Activated naive CD8-positive, alpha-beta T cell (primary cell): ENCODE measurements around the gene XRRA1.
"Not testable (repeated sequence)": the region's sequence is repeated elsewhere in the genome, so short reads cannot be mapped to it uniquely, and the experiment has no call there.

ENCODE experiments used
- H3K27ac Mint-ChIP-seq: one replicate; pipeline ENCODE4 v1.8.0; 2021; ENCODE audit warnings: mixed read lengths
- H3K27me3 Mint-ChIP-seq: one replicate; pipeline ENCODE4 v1.8.0; 2021; ENCODE audit warnings: mixed read lengths
- H3K36me3 Mint-ChIP-seq: one replicate; pipeline ENCODE4 v1.8.0; 2021; ENCODE audit warnings: mixed read lengths
- H3K4me1 Mint-ChIP-seq: one replicate; pipeline ENCODE4 v1.8.0; 2021; ENCODE audit warnings: low read depth, mixed read lengths
- H3K4me3 Mint-ChIP-seq: one replicate; pipeline ENCODE4 v1.8.0; 2021; ENCODE audit warnings: mild to moderate bottlenecking, mixed read lengths
- H3K9me3 Mint-ChIP-seq: one replicate; pipeline ENCODE4 v1.8.0; 2021; ENCODE audit warnings: low read depth, mixed read lengths

The XRRA1 gene

DNA sequence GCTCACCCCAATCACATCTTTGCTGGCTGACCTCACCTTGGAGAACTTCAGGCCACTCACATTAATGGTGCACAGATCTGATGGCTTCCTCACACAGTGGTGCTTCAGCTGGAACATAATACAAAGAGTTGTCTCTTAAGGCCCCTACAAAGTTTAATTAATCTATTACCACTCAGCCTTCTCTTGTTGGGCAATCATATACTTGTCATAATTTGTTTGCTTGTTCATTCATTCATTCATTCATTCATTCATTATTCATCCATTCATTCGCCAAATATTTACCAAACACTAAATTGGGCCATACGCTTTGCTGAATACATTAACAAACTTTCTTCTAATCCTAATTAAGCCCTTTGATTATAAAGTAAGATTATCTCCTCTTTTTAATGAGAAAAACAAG is 15.1 kb downstream of the XRRA1 start:
- H3K4me1 Mint-ChIP-seq = no peaks in the 10 kb centered on the region
- no peaks in the 10 kb centered on the region for H3K27me3 Mint-ChIP-seq
- no peak overlapping the region for H3K4me3 Mint-ChIP-seq
- H3K9me3 Mint-ChIP-seq = no peaks in the 10 kb centered on the region
- peaks cover 15% of the 10 kb centered on the region for H3K36me3 Mint-ChIP-seq
- no peak overlapping the region for H3K27ac Mint-ChIP-seq

- Mint-ChIP-seq H3K27ac (no peak overlapping the region), H3K4me3 (no peak overlapping the region), H3K9me3 (no peaks in the 10 kb centered on the region), H3K4me1 (no peaks in the 10 kb centered on the region), H3K27me3 (no peaks in the 10 kb centered on the region), H3K36me3 (peaks cover 15% of the 10 kb centered on the region)
Observed at GRCh38 chr11:74932797-74933196, 16.1 kb downstream of the XRRA1 start.

DNA sequence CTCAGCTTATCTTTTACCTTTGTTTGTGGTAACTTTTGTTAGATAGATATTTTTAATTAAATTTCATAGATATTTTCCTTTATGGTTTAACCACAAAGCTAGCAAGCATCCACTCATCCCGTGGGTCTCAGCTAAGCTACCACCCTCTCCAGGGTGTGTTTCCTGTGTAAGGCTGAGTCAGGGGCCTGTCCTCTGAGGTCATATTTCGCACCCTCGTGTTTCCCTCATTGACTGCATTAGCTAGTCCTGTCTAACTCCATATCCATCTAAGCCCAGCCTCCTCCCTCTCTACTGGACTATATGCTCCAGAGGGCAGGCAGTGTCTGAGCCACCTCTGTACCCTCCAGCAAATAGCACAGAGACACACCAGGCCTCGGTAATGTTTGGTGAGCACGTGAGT is 16.7 kb downstream of the XRRA1 start:
- Mint-ChIP-seq H3K9me3 (no peaks in the 10 kb centered on the region), H3K27ac (no peak overlapping the region), H3K36me3 (peaks cover 15% of the 10 kb centered on the region), H3K4me3 (no peak overlapping the region), H3K4me1 (no peaks in the 10 kb centered on the region), H3K27me3 (no peaks in the 10 kb centered on the region)

GRCh38 chr11:74929431-74930363 is 19.2 kb downstream of the XRRA1 start:
- no peaks in the 10 kb centered on the region for H3K27me3 Mint-ChIP-seq
- H3K27ac Mint-ChIP-seq = no peak overlapping the region
- no peaks in the 10 kb centered on the region for H3K4me1 Mint-ChIP-seq
- peaks cover 9% of the 10 kb centered on the region for H3K36me3 Mint-ChIP-seq
- no peaks in the 10 kb centered on the region for H3K9me3 Mint-ChIP-seq
- H3K4me3 Mint-ChIP-seq = no peak overlapping the region

GRCh38 chr11:74927496-74927895 is 21.4 kb downstream of the XRRA1 start:
- H3K27ac Mint-ChIP-seq = no peak overlapping the region
- no peak overlapping the region for H3K4me3 Mint-ChIP-seq

GRCh38 chr11:74926304-74927030 is 22.4 kb downstream of the XRRA1 start:
- H3K4me1 Mint-ChIP-seq = no peaks in the 10 kb centered on the region
- no peak overlapping the region for H3K27ac Mint-ChIP-seq

More at GRCh38 chr11:74927496-74927895, 21.4 kb downstream of the XRRA1 start:
- H3K9me3 Mint-ChIP-seq = no peaks in the 10 kb centered on the region
- no peaks in the 10 kb centered on the region for H3K27me3 Mint-ChIP-seq
- H3K4me1 Mint-ChIP-seq = no peaks in the 10 kb centered on the region
- peaks cover 7% of the 10 kb centered on the region for H3K36me3 Mint-ChIP-seq

DNA sequence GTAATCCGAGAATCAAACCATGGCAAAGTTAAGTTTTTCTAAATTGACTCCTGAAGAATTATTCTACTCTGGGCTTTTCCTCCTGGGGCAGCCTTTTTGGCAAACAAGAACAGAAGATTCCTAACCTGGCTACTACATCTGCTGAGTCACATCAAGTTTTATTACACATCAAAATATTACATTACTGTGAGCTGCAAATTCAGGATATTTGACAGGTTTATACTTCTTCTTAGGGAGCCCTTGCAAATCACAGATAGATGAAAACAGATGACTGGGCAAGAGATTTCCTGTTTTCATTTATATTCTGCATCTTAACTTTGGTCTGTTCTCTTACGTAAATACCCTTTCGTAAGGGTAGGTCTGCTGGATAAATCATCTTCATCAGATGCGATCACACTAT is 23.6 kb downstream of the XRRA1 start:
- Mint-ChIP-seq H3K27me3 (no peaks in the 10 kb centered on the region), H3K9me3 (no peaks in the 10 kb centered on the region), H3K4me3 (no peak overlapping the region), H3K27ac (peak overlapping the region; percentile 28), H3K36me3 (peaks cover 19% of the 10 kb centered on the region), H3K4me1 (no peaks in the 10 kb centered on the region)

More at GRCh38 chr11:74926304-74927030, 22.4 kb downstream of the XRRA1 start:
- H3K36me3 Mint-ChIP-seq = peaks cover 13% of the 10 kb centered on the region
- no peaks in the 10 kb centered on the region for H3K27me3 Mint-ChIP-seq
- no peak overlapping the region for H3K4me3 Mint-ChIP-seq
- H3K9me3 Mint-ChIP-seq = no peaks in the 10 kb centered on the region

DNA sequence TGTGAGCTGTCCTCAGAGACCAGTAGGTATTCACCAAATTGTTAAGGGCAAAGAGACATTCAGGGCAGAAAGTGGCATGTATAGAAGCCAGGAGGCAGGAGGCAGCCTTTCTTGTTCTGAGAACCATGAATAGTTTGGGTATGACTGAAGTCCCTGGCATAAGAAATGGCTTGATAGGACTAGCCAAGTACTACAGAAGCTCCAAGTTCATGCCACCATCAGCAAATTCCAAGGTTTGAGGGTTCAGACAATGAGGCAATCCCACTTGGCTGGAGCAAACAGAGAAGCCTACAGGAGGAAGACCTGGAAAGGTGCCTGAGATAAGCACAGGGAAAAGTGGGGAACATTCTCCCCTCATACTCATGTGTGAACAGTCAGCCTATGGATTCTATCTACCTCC is 25.8 kb downstream of the XRRA1 start:
- Mint-ChIP-seq H3K27ac (no peak overlapping the region), H3K27me3 (no peaks in the 10 kb centered on the region), H3K4me1 (no peaks in the 10 kb centered on the region), H3K36me3 (peaks cover 28% of the 10 kb centered on the region), H3K4me3 (no peak overlapping the region), H3K9me3 (no peaks in the 10 kb centered on the region)

DNA sequence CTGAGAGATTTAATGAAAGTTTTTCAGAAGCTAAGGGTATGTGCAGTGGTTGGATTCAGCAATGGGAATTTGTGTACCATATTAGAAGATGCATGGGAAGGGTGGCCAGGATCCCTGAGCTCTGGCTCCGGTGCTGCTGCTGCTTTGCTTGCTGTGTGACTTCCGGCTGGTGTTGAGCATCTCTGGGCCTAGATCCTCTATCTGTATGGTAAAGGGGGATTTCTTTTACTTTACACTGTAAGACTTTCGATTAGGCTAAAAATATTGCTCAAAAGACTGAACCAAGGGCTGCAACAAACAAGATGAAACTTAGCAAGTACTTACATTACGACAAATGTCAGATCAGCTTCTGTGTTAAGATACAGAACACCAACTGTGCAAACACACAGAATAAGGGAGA is 39.1 kb downstream of the XRRA1 start:
- no peaks in the 10 kb centered on the region for H3K4me1 Mint-ChIP-seq
- no peak overlapping the region for H3K4me3 Mint-ChIP-seq
- peaks cover 32% of the 10 kb centered on the region for H3K36me3 Mint-ChIP-seq

DNA sequence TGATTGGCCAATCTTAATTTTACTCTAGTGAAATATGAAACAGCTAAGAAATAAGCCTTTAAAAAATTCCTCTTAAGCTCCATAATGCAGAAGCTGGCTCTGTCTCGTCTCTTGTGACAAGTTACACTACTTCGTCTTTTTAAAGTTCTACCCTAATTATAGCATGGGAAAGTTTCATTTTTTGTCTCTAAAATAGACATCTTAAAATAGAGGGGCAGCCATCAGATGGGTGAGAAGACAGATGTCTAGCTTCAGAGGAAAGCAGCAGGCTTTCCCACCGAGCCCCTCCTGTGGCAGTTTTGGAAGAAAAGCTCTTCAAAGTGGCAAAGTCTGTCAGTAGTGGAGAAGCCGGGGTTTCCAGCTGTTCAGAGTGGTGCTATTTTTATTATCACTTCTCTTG is 39.5 kb downstream of the XRRA1 start:
- Mint-ChIP-seq H3K27ac (no peak overlapping the region), H3K4me3 (no peak overlapping the region), H3K4me1 (no peaks in the 10 kb centered on the region), H3K27me3 (no peaks in the 10 kb centered on the region), H3K9me3 (no peaks in the 10 kb centered on the region), H3K36me3 (peaks cover 28% of the 10 kb centered on the region)

More for the DNA sequence above, 39.1 kb downstream of the XRRA1 start:
- H3K9me3 Mint-ChIP-seq = no peaks in the 10 kb centered on the region
- H3K27me3 Mint-ChIP-seq = no peaks in the 10 kb centered on the region
- H3K27ac Mint-ChIP-seq = no peak overlapping the region

DNA sequence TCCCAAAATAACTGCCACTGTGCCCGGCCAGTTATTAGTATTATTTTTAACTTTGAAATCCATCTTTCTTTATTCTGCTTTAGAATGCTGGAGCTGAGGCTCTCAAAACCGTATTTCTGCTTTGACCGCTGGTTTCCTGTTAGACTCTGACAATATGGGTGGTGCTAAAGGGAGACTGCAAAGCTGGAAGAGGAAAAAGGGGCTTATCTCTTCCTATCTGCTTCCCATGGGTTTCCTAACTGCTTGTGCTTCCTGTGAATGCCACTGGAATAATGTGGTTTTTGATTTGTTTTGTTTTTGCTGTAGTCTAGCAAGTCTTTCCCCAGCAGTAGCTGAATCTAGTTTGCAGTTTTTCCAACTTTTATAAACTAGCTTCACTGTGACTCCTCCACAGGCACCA is 43.6 kb downstream of the XRRA1 start:
- peak overlapping the region; percentile 23 for H3K27ac Mint-ChIP-seq

GRCh38 chr11:74902342-74902741 is 46.5 kb downstream of the XRRA1 start:
- H3K27ac Mint-ChIP-seq = no peak overlapping the region
- H3K4me1 Mint-ChIP-seq = no peaks in the 10 kb centered on the region
- H3K27me3 Mint-ChIP-seq = no peaks in the 10 kb centered on the region
- H3K4me3 Mint-ChIP-seq = no peak overlapping the region
- H3K36me3 Mint-ChIP-seq = peaks cover 47% of the 10 kb centered on the region
- peaks cover 41% of the 10 kb centered on the region for H3K9me3 Mint-ChIP-seq

More for the DNA sequence above, 43.6 kb downstream of the XRRA1 start:
- Mint-ChIP-seq H3K9me3 (peaks cover 22% of the 10 kb centered on the region), H3K27me3 (no peaks in the 10 kb centered on the region), H3K4me1 (no peaks in the 10 kb centered on the region), H3K36me3 (peaks cover 36% of the 10 kb centered on the region), H3K4me3 (no peak overlapping the region)

- Mint-ChIP-seq H3K27ac (no peak overlapping the region), H3K27me3 (no peaks in the 10 kb centered on the region), H3K4me3 (no peak overlapping the region), H3K9me3 (peaks cover 46% of the 10 kb centered on the region), H3K4me1 (no peaks in the 10 kb centered on the region), H3K36me3 (peaks cover 58% of the 10 kb centered on the region)
Observed at GRCh38 chr11:74896311-74896710, 52.6 kb downstream of the XRRA1 start.

- Mint-ChIP-seq H3K4me3 (no peak overlapping the region), H3K9me3 (peaks cover 39% of the 10 kb centered on the region), H3K27ac (no peak overlapping the region), H3K4me1 (no peaks in the 10 kb centered on the region), H3K27me3 (no peaks in the 10 kb centered on the region), H3K36me3 (peaks cover 51% of the 10 kb centered on the region)
Observed at GRCh38 chr11:74895340-74896116, 53.4 kb downstream of the XRRA1 start.

DNA sequence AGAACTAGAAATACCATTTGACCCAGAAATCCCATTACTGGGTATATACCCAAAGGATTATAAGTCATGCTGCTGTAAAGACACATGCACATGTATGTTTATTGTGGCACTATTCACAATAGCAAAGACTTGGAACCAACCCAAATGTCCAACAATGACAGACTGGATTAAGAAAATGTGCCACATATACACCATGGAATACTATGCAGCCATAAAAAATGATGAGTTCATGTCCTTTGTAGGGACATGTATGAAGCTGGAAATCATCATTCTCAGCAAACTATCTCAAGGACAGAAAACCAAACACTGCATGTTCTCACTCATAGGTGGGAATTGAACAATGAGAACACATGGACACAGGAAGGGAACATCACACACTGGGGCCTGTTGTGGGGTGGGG is 55.9 kb downstream of the XRRA1 start:
- Mint-ChIP-seq H3K9me3 (peaks cover 30% of the 10 kb centered on the region), H3K36me3 (peaks cover 56% of the 10 kb centered on the region)
- H3K4me3 Mint-ChIP-seq, H3K4me1 Mint-ChIP-seq, H3K27me3 Mint-ChIP-seq, H3K27ac Mint-ChIP-seq: not testable (repeated sequence)
